ENCODE results near the gene CCDC39.

The CCDC39 gene

GRCh38 chr3:180679178-180680096, at the start of gene CCDC39:
Gene CCDC39, minus strand, starts transcription at chr3:180679489. Its CDS starts 109 bp downstream, at chr3:180679380.
- DNase-seq (ENCODE audit: low read depth in 2 of 3, low spot score in 1 of 3) = peak; percentile 62 to 66 (median 64)

GRCh38 chr3:180720012-180720411, 40.7 kb upstream of the CCDC39 start:
- DNase-seq (ENCODE audit: low read depth in 2 of 3, low spot score in 1 of 3) = no peak

DNA sequence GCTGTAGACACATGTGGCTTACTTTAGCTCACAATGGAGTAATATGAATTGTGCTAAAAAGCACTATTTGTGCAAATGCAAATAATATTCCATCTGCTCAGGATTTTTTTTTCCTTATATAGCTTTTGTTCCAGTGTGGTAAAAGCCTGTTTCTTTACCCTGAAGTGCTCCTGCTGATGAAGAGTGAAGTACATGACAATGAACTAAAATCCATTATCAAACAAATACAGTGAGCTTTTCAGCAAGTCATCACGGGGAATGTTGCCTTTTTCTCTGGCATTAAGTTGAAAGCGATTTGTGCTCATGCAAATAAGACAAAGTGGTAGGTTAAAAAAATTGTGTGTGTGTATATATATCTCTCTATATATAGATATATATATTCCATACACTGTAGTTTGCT, 28.6 kb upstream of the CCDC39 start:
- DNase-seq (ENCODE audit: low read depth in 2 of 3, low spot score in 1 of 3) = no peak

DNA sequence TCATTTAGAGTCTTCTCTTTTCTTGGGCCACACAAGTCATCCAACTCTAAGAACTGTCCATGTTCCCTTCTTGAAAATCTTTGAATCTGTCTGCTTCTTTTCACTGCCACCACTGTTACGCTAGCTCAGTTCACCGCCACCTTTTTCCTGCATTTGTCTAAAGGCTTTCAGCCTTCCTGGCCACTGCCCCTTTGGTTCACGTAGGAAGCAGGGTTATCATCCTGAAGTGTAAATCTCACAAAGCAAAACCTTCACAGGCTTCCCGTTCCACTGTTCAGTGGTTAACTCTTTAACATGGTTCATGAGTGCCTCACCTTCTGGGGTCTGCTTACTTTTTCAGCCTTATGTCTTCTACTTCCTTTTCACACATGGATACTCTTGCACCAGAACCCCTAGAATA, 26.3 kb upstream of the CCDC39 start:
- DNase-seq (ENCODE audit: low read depth in 2 of 3, low spot score in 1 of 3) = no peak

- no peak for DNase-seq (ENCODE audit: low read depth in 2 of 3, low spot score in 1 of 3)
Measured at GRCh38 chr3:180704532-180704931, 25.2 kb upstream of the CCDC39 start.

- DNase-seq (ENCODE audit: low read depth in 2 of 3, low spot score in 1 of 3) = no peak
Measured at GRCh38 chr3:180700941-180701340, 21.7 kb upstream of the CCDC39 start.

DNA sequence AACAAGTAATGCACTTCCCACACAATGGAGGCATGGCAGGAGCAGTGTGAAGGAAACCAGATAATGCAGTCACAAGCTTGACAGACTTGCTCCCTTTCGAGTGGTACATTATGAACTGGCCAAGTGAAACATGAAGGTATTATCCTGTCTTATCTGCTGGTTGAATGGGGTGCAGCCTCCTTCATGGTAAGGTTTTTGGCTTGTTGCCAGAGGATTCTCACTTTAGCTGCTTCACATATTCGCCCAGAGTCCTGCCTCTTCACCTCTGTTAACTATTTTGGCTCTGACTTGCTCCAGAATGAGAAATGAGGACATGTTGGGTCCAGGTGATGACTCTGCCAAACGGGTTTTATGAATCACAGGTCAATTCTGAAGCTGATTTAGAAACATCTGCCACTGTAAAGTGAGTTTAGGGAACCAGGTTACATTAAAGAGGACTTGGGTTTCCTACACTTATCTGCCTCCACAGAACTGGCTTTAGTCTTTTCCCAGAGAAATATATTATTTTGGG, 19.5 kb upstream of the CCDC39 start:
- DNase-seq (ENCODE audit: low read depth in 2 of 3, low spot score in 1 of 3) = no peak

DNA sequence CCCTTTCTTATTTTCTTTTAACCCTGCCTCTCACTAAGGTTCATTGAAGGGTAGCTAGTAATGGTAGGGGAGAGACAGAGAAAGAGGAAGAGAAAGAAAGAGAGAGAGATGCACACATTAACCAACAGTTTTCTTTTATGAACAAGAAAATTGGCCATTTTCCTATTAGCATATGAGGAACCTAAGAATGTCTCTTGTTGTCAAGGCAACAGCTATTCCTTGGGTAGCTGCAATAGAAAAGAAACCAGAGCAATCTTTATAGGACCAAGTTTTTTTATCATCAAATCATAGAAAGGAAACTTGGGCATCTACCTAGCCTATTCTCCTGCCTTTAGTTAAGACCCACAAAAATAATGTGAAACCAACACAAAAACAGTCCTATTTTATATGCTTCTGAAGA, 15.0 kb upstream of the CCDC39 start:
- no peak for DNase-seq (ENCODE audit: low read depth in 2 of 3, low spot score in 1 of 3)

DNA sequence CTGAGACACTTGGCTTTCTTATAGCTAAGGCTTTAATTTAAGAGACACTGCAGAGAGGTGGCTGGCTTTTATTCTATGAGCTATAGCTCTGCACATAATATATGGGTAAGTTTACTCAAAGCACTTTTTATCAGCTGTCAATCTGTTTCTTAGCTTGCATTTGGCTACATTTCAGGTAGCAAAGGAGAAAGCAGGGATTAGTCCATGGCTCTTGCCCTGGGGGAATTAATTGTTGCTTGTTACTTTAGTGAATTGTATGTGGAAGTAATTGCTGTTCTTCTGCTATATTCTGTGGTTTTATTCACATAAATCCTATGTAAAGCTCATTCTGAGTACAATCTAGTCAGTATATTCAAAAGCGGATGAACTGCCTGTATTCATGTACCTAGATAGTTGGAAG, 14.4 kb upstream of the CCDC39 start:
- no peak for DNase-seq (ENCODE audit: low read depth in 2 of 3, low spot score in 1 of 3)

DNA sequence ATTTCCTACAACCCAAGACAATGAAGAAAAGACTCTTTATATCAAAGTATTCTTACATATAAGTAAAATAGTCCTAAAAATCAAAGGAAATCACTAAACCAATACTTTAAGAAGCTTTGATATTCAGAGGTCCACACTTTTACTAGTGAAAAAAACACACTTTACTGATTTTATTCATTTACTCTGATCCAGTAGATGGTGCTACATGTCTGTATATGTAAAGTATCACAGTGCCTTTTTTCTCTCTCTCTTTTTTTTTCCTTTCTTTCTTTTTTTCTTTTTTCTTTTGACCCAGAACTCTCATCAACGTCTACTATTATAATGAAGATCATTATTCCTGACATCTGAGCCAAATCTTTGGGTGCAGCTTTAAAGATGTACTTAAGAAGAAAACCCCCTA, 10.8 kb upstream of the CCDC39 start:
- no peak for DNase-seq (ENCODE audit: low read depth in 2 of 3, low spot score in 1 of 3)

GRCh38 chr3:180684807-180685206, 5.5 kb upstream of the CCDC39 start:
- DNase-seq (ENCODE audit: low read depth in 2 of 3, low spot score in 1 of 3) = no peak

GRCh38 chr3:180683816-180684215, 4.5 kb upstream of the CCDC39 start:
- no peak for DNase-seq (ENCODE audit: low read depth in 2 of 3, low spot score in 1 of 3)

DNA sequence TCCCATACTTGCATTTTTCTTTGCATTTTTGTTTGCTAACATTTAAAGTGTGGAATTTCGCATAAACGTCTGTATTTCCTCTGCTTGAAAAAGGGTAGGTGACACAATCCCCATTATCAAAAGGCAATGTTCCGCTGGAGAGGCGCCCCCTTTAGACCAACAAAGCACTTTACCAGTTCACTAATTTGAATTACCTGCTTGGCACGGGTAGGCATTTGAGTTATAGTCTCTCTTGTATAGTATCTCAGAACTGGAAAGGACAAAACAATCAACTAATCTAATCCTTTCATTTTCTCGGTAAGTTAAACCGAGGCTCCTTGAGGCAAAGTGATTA, 775 bp upstream of the CCDC39 start:
- DNase-seq (ENCODE audit: low read depth in 2 of 3, low spot score in 1 of 3) = peak in 2 of 3 donors; percentile 5 to 28

DNA sequence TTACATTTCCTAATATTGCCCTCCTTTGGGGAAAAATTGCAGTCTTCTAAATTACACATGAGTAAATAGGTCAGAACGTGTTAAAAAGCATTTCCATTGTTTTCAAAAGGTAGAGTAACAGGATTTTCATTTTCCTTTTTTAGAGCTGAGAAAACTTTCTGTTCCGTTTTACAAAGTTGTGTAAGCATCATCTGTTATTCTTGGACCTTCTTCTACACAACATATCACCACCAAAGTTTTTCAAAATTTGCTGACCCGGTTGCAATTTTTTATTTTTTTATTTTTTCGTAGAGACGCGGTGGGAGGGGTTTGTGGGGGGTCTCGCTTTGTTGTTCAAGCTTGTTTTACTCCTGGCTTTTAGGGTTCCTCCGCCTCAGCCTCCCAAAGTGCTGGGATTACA, 1.1 kb downstream of the CCDC39 start:
- no peak for DNase-seq (ENCODE audit: low read depth in 2 of 3, low spot score in 1 of 3)

- no peak for DNase-seq (ENCODE audit: low read depth in 2 of 3, low spot score in 1 of 3)
Measured at GRCh38 chr3:180661444-180661843, 17.8 kb downstream of the CCDC39 start.

- no peak for DNase-seq (ENCODE audit: low read depth in 2 of 3, low spot score in 1 of 3)
Measured at GRCh38 chr3:180657094-180657493, 22.2 kb downstream of the CCDC39 start.

GRCh38 chr3:180656406-180656805, 22.9 kb downstream of the CCDC39 start:
- DNase-seq (ENCODE audit: low read depth in 2 of 3, low spot score in 1 of 3) = no peak

- no peak for DNase-seq (ENCODE audit: low read depth in 2 of 3, low spot score in 1 of 3)
Measured at GRCh38 chr3:180646187-180646790, 33.0 kb downstream of the CCDC39 start.

GRCh38 chr3:180640987-180641386, 38.3 kb downstream of the CCDC39 start:
- DNase-seq (ENCODE audit: low read depth in 2 of 3, low spot score in 1 of 3) = no peak

- no peak for DNase-seq (ENCODE audit: low read depth in 2 of 3, low spot score in 1 of 3)
Measured at GRCh38 chr3:180633722-180634121, 45.6 kb downstream of the CCDC39 start.

GRCh38 chr3:180631317-180631716, 48.0 kb downstream of the CCDC39 start:
- DNase-seq (ENCODE audit: low read depth in 2 of 3, low spot score in 1 of 3) = no peak

- no peak for DNase-seq (ENCODE audit: low read depth in 2 of 3, low spot score in 1 of 3)
Measured at GRCh38 chr3:180630371-180630770, 48.9 kb downstream of the CCDC39 start.
